Smooth muscle cell (in vitro differentiated cells): ENCODE measurements around the gene BDKRB2. TPM values are rescaled to one million over a fixed set of nuclear protein-coding genes. Genes with fewer than 3 reads are reported as not detected.
A peak's percentile ranks its signal among the peaks of the same experiment; 100 is the strongest.

Source experiments
- DNase-seq: peaks from one replicate; lab custom pipeline; 2025; ENCODE audit not compliant: unreplicated experiment; lab: John Stamatoyannopoulos, UW
- H2AFZ ChIP-seq: fragments of 200-600 bp; sonication (generic); 2 replicates; pipeline ENCODE4 v1.6.0; 2016; ENCODE audit warnings: antibody characterized with exemption, low read depth, mild to moderate bottlenecking
- H3F3A ChIP-seq: fragments of 200-600 bp; sonication (generic); 2 replicates; pipeline ENCODE4 v1.6.0; 2017; ENCODE audit warnings: antibody characterized with exemption, low read depth
- H3K27ac ChIP-seq: fragments of 200-600 bp; sonication (generic); 2 replicates; pipeline ENCODE4 v1.5.1; 2016; ENCODE audit warnings: low read depth, mild to moderate bottlenecking
- H3K27me3 ChIP-seq: fragments of 200-600 bp; sonication (generic); 2 replicates; pipeline ENCODE4 v1.6.1; 2016; ENCODE audit warnings: low read depth, mild to moderate bottlenecking
- H3K36me3 ChIP-seq: fragments of 200-600 bp; sonication (generic); 2 replicates; pipeline ENCODE4 v1.5.1; 2016; ENCODE audit warnings: low read depth
- H3K4me1 ChIP-seq: fragments of 200-600 bp; sonication (generic); 2 replicates; pipeline ENCODE4 v1.5.1; 2016; ENCODE audit warnings: low read depth
- H3K4me2 ChIP-seq: fragments of 200-600 bp; sonication (generic); 2 replicates; pipeline ENCODE4 v1.6.0; 2016; ENCODE audit warnings: mild to moderate bottlenecking
- H3K4me3 ChIP-seq: fragments of 200-600 bp; sonication (generic); 2 replicates; pipeline ENCODE4 v1.5.1; 2016; ENCODE audit warnings: mild to moderate bottlenecking
- H3K79me2 ChIP-seq: fragments of 200-600 bp; sonication (generic); 2 replicates; pipeline ENCODE4 v1.6.0; 2016; ENCODE audit warnings: low read depth, mild to moderate bottlenecking
- H3K9ac ChIP-seq: fragments of 200-600 bp; sonication (generic); 2 replicates; pipeline ENCODE4 v1.6.0; 2016; ENCODE audit warnings: low read depth
- H3K9me3 ChIP-seq: fragments of 200-600 bp; sonication (generic); replicated peaks from 2 replicates; pipeline ENCODE4 v1.5.1; 2016; ENCODE audit warnings: low read depth
- H4K20me1 ChIP-seq: fragments of 200-600 bp; sonication (generic); 2 replicates; pipeline ENCODE4 v1.6.0; 2016; ENCODE audit warnings: low read depth
- CTCF ChIP-seq: fragments of 200-600 bp; sonication (generic); IDR thresholded peaks from 2 replicates; pipeline ENCODE4 v1.5.1; 2017; ENCODE audit warnings: borderline replicate concordance, mild to moderate bottlenecking, antibody characterized with exemption; ENCODE audit not compliant: insufficient read depth, poor library complexity, severe bottlenecking
- WGBS: methylation state at CpG from one replicate; pipeline ENCODE4 v1.1.7; 2016; ENCODE audit warnings: low lambda C conversion rate; 5-methylcytosine and 5-hydroxymethylcytosine counted together
- polyA plus RNA-seq: library from polyadenylated mRNA; unstranded; fragments of >200 nt; fragmentation: Nextera tagmentation; extraction: Ambion mirVana; gene quantifications from 2 replicates; pipeline ENCODE4 v1.2.1, GENCODE V29; 2016
- total RNA-seq: library from RNA; depleted of rRNA; stranded (reverse); fragments of >200 nt; gene quantifications from 2 replicates; pipeline ENCODE4 v1.2.3, GENCODE V29; 2014

The BDKRB2 gene
- total and polyA plus RNA-seq, 2 experiments from 2014 or later: 10.4 to 16.9 TPM

GRCh38 chr14:96274543-96274942 lies 69.9 kb downstream of the BDKRB2 start:
- Histone ChIP-seq H3K9me3 (no peaks in the 10 kb centered on the region), H3K4me2 (peak overlapping the region; percentile 76), H3K79me2 (no peaks in the 10 kb centered on the region), H3K9ac (peak overlapping the region; percentile 67), H3K36me3 (no peaks in the 10 kb centered on the region), H3K4me1 (peaks cover 11% of the 10 kb centered on the region), H3K27me3 (no peaks in the 10 kb centered on the region), H3F3A (peaks cover 38% of the 10 kb centered on the region), H3K27ac (peak overlapping the region; percentile 96), H4K20me1 (no peaks in the 10 kb centered on the region), H2AFZ (no peak overlapping the region), H3K4me3 (no peak overlapping the region)
- no peak for TF ChIP-seq CTCF
- DNase-seq: no peak
- 23% methylated on average over 6 of the region's 6 CpGs for WGBS

- peak; percentile 98 for TF ChIP-seq CTCF
- Histone ChIP-seq H3K36me3 (no peaks in the 10 kb centered on the region), H3K79me2 (no peaks in the 10 kb centered on the region), H4K20me1 (no peaks in the 10 kb centered on the region), H3K4me3 (no peak overlapping the region), H3K27me3 (no peaks in the 10 kb centered on the region), H3K27ac (peak overlapping the region; percentile 96), H3F3A (peaks cover 31% of the 10 kb centered on the region), H3K9ac (peak overlapping the region; percentile 67), H3K4me1 (peaks cover 10% of the 10 kb centered on the region), H3K9me3 (no peaks in the 10 kb centered on the region), H2AFZ (peak overlapping the region; percentile 12), H3K4me2 (peak overlapping the region; percentile 76)
- 12% methylated on average over 17 of the region's 17 CpGs for WGBS
- DNase-seq: peak; percentile 76
Measured at GRCh38 chr14:96275177-96276112, 70.8 kb downstream of the BDKRB2 start.

GRCh38 chr14:96277890-96278289 lies 73.3 kb downstream of the BDKRB2 start:
- WGBS: 91% methylated on average over 1 of the region's 1 CpG

More at GRCh38 chr14:96277890-96278289, 73.3 kb downstream of the BDKRB2 start:
- Histone ChIP-seq H3K79me2 (no peaks in the 10 kb centered on the region), H3K4me1 (peaks cover 18% of the 10 kb centered on the region), H2AFZ (no peak overlapping the region), H3K4me2 (no peak overlapping the region), H3K36me3 (no peaks in the 10 kb centered on the region), H3K27me3 (no peaks in the 10 kb centered on the region), H4K20me1 (no peaks in the 10 kb centered on the region), H3K9me3 (no peaks in the 10 kb centered on the region), H3K4me3 (no peak overlapping the region), H3K27ac (no peak overlapping the region), H3F3A (peaks cover 25% of the 10 kb centered on the region), H3K9ac (no peak overlapping the region)
- TF ChIP-seq CTCF: no peak
- DNase-seq: no peak
